NK-92 (cell line): ENCODE results near the gene NR5A1.

ENCODE experiments used
- DNase-seq: peaks from one replicate; lab custom pipeline; 2025; ENCODE audit not compliant: unreplicated experiment; lab: John Stamatoyannopoulos, UW

Gene NR5A1

DNA sequence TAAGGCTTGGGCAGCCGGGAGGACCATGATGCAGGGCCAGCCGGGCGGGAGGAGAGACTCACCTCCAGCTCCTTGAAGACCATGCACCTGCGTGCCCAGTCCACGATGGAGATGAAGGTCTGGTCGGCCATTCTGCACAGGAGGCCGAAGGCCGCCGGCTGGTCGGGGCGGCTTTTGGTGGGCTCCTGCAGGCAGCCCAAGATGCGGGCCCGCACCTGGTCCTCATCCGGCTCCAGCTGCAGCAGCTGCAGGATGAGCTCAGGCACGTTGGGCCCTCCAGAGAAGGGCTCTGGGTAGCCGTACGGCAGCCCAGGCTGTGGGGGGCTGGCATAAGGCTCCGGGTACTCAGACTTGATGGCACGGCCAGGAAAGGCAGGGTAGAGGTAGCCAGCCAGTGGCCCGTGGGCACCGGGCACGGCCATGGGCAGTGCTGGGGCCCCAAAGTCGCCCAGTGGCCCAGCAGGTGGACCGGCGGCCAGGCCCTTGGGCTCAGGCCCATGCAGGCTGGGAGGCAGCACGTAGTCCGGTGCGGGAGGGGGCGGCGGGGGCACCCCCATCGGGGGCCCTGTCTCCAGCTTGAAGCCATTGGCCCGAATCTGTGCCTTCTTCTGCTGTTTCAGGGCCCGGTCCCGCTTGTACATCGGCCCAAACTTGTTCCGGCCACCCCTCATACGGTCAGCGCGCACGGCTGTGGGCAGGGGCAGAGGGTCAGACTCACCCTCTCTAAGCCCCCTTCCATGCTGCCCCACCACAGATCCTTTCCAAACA, 7.0 kb downstream of the NR5A1 start:
- DNase-seq = no peak

DNA sequence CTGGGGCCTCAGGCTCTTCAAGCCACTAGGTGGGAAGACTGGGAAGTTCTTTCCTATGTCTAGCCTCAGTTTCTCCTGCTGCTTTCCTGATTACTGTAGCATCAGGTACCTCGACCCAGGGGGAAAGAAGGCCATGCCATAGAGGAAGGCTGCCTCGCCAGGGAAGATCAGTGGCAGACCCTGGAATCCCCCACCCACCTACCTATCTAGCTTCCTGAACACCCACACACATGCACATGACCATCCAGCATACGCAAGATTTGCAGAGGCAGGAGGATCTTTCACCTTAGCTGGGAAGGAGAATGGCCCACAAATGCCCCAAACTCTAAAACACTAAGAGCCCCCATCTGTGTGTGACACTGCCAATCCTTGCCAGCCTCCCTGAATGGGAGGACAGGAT, 8.0 kb downstream of the NR5A1 start:
- no peak for DNase-seq

DNA sequence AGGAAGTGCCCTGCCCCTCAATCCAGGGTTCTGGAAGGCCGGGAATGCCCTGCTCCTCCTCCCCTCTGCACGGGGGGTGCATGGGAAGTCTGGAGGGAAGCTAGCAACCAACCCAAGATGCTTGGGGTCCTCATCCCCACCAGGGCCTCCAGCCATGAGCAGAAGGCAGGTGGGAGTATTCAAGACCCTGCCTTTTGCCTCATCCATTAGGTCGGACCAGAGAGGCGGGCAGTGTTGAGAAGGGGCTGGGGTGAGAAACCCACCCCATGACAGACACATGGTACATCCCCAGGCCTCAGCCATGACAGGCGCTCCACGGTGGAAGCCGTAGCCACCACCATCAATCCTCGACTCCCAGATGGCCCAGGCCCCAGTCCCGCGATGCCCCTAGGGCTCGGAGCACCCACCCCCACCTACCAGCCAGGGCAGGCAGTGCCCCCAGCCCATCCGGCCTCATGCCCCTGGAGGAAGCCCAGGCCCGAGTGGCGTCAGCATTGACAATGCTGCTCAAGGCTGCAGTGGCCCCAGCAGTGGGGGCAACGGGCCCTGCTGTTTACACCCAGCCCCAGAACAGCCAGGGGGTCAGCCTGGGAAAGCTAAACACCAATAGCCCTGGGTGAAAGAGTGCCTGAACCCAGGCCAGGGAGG, 8.6 kb downstream of the NR5A1 start:
- DNase-seq = no peak

DNA sequence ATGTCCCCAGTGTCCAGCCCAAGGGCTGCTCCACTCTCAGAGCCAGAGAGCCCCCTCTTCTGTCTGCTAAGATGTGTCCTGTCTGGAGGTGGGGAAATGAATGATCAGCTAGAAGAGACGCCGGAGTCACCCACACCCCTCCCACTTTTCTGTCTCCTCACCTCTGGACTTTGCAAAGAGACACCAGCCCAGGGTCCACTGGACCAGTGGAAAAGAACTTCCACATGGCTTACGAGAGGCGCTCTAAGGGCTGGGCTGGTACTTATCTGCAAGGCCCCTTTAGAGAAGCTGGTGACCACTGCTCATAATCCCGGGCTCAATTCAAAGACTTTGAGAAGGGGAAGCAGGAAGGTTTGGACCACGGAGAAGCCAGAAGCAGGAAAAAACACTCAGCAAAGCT, 9.2 kb downstream of the NR5A1 start:
- DNase-seq = no peak

DNA sequence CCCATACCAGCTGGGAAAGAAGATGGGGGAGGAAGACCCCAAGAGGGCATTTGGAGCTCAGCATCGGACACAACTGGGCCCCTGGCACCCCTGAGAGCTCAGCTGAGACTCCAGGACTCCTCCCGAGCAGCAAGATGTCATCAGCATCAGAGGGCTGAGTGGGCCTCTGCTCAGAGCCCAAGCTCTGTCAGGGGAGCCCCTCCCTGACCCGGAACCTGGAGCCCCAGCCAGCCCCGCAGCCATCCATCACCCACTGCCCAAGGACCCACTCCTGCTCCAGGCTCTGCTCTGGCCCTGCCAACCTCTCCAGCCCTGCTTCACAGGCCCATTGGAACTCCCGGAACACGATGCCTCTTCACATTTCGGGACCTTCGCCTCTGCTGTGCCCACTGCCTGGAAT, 9.8 kb downstream of the NR5A1 start:
- no peak for DNase-seq

DNA sequence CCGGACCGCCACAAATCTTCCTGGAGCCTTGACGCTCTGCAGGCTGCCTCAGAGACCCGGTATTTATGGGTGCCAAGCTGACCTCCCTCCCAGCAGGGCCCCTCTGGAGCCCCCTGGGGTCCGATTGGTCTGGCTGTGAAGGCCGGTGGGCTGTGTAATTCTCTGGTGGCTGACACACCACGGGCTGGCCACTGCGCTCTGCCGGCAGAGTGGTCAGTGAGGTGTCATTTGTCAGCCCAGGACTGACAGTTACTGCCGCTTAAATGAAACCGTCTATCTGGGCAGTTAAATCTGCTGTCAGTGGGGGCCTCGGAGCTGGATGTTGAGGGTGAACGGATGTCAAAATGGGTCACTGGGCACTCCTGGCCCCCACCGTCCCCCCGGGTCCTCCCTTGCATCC, 10.7 kb downstream of the NR5A1 start:
- DNase-seq = no peak

DNA sequence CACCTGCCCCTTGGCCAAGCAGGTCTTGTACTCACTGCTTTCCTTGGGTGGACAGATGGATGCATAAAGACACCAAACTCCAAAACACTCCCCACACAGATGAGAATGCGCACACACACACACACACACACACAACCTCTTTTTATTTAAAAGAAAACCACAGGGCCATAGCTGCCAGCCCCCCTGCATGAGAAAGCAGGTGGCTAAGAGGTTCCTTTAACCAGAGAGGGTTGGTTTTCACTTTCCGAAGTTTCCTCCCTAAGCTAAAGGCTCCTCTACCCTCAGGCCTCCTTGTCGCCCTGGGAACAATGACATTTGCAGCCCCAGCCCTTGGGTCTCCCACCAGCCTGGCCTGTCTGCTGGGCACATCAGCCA, 11.1 kb downstream of the NR5A1 start:
- no peak for DNase-seq

DNA sequence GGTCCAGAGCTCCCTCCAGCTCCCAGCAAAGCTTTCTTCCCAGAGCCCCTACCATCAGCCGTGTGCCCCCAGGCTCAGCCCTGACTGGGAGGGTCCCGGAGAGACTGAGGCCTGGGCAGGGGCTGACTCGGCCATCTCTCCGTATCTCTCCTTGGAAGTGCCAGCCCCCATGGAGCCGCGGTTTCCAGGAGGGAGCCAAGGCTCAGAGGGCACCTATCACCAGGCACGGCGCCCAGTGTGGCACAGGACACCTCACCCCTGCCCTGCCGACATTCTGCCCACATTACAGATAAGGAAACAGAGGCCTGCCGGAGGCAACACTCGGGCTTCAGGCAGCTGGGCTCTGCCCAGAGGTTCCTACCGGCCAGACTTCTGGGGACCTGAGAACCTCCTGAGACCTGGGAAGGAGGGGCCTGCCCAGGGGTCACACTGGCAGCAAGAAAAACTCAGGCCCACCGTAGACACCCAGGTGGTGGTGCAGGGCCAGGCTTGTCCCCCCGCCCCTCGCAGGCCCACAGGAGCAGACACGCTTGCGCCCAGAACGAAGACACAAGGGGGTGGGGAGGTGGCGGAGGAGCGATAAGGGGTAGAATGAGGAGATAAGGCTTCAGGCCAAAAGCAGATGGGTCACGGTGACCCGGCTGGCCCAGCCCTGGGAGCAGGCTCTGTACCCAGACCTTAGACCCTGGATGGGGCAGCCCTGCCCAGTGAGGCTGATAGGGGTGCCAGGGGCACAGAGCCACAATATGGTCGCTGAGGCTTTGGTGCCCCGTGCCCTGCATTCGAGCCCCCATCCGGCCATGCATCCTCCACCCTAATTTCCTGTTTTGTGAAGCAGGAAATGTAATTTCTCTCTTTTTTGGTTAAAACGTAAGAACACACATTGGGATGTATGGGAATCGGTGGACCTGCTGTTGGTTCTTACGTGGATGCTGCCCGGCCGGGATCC, 11.8 kb downstream of the NR5A1 start:
- no peak for DNase-seq

DNA sequence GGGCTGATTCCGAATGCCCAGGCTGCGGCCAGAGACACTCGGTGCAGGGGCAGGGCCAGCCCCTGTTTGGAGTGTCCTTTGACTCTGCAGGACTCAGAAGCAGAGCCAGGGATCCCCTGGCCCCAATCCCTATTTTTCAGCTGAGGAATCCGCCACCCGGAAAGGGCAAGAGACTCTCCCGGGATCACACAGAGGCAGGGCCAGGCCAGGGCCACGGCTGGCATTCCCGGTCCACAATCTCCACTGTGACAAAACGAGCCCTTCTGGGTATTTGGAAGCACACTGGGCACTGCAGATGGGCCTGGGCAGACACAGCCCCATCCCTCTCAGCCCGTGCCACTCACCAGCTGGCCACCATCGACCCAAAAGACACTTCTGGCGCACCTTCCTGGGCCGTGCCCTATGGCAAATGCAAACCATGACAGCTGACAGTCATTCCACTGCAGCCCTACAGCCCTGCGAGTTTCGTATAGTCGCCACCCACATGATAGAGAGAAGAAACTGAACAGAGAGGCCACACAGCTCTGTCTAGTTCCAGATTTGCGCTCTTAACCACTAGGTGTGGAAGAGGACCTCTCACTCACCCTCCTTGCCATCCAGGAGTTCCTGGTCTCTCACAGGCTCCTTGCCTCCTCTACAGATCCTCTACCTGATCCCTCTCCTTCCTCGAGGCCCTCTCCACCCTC, 13.3 kb downstream of the NR5A1 start:
- DNase-seq = no peak

DNA sequence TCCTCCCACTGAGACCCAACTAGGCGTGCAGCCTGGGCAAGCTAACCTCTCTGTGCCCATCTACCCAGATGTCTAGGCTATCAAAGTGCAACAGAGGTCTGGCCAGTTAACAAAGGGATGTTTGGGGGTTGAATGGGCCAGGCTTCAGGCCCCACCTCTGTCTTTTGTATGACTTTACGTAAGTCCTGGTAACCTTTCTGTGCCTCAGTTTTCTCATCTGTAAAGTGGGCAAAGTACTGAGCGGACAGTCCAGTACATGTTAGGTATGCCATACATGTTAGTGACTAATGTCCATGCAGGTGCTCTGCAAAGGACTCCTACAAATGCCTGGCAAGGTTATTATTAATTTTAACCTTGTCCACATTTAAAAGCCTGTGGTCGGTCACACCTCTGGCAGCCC, 14.0 kb downstream of the NR5A1 start:
- no peak for DNase-seq

DNA sequence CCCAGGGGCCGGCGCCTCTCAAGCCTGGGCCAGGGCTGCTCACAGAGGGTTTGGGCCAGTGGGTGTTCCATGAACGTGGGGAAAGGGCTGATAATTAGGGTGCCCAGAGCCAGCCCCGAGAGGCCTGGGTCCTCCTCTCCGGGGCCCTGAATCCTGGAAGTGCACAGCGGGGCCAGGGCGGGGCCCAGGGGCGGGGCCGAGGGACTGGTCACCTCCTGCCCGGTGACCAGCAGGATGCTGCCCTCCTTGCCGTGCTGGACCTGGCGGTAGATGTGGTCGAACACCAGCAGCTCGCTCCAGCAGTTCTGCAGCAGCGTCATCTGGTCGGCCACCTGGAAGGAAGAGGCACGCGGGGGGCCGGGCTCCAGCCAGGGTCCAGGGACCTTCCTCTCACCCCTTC, 14.4 kb downstream of the NR5A1 start:
- DNase-seq = no peak

DNA sequence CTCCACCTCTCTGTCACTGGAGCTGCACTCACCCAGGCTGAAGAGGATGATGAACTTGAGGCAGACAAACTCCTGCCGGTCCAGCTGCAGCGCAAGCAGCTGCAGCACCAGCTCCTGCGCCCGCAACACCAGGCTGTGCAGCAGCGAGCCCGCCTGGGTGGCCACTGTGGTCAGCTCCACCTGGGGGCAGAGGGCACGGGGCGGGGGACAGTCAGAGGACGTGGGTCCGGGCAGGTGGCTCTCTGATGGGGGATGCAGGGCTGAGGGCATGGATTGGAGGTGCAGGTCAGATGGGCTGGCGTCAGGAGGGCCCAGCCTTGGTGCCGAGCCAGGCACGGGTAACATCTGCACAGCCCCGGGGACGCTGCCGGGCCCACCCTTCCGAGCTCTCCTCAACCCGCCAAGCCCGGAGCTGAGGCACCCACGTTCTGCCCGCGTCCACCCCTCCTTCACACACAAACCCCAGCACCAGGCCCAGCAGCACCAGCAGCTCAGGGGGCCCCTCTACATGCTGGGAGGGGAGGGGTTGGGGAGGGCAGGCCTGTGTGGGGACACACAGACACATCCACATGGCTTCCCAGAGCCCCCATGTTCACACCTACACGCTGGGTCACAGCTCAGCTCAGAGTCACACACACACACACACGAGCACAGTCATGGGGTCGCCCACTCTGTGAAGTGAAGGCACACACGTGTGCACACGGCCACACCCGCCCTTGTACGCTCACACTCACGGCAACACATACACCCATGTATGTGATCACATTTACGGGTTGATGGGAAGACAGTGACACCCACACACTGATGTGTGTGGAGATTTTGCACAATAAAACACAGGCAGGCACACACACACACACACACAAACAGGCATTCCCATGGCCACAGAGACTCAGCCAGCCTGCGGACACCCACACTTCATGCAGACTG, 15.9 kb downstream of the NR5A1 start:
- no peak for DNase-seq

DNA sequence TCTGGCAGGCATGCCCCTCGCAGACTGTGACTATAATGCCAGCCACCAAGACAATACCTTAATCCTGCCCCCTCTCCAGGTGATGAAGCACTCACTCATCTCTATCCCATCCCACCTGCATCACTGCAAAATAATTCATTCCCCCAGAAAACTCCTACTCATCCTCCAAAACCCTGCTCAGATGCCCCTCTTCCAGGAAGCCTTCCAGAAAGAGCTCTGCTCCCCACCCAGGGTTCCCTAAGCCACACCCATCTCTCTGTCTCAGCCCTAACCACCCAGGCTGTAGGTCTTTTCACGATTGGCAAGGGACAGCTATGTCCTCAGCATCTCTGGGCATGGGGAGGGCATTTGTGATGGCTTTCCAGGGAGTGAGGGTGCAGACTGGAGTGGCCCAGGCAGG, 17.2 kb downstream of the NR5A1 start:
- DNase-seq = no peak

DNA sequence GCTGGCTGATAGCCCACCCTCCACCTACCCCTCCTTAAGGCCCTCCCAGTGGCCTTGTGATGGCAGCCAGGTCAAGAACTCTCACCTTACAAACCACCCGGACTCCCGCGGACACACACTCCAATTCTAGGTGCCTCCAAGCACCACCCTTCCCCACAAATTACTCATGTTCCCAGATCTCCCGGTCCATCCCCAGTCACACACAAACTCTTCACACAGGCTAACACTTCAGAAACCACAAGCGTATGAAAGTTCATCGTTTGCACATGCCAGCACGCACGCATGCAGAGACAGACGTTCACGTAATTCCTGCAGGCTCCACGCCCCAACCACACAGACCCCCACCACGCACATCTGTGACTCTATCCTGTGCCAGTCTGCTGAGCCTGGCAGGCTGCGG, 18.0 kb downstream of the NR5A1 start:
- no peak for DNase-seq

DNA sequence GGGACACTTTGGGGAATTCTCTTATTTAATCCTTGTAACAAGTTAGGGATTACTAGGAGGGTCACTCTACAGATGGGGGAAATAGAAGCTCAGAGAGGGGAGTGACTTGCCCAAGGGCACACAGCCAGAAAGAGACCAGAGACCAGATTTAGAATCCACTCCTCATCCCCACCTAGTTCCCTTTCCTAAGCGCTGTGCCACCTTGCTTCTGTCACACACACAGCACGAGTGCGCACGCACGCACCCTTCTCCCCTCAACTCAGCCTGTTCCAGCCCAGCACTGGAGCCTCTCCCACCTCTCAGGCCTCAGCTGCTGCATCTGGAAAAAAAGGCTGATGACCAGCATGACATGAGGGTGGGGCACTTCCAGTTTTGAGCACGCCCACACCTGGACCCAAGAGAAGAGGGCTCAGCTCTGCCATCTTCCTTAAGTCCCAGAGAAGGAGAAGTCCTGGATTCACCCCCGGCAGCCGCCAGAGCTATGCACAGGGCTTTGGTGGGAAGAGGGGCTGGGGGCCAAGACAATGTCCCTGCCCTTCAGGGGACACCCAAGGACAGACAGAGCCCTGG, 18.5 kb downstream of the NR5A1 start:
- DNase-seq = no peak

DNA sequence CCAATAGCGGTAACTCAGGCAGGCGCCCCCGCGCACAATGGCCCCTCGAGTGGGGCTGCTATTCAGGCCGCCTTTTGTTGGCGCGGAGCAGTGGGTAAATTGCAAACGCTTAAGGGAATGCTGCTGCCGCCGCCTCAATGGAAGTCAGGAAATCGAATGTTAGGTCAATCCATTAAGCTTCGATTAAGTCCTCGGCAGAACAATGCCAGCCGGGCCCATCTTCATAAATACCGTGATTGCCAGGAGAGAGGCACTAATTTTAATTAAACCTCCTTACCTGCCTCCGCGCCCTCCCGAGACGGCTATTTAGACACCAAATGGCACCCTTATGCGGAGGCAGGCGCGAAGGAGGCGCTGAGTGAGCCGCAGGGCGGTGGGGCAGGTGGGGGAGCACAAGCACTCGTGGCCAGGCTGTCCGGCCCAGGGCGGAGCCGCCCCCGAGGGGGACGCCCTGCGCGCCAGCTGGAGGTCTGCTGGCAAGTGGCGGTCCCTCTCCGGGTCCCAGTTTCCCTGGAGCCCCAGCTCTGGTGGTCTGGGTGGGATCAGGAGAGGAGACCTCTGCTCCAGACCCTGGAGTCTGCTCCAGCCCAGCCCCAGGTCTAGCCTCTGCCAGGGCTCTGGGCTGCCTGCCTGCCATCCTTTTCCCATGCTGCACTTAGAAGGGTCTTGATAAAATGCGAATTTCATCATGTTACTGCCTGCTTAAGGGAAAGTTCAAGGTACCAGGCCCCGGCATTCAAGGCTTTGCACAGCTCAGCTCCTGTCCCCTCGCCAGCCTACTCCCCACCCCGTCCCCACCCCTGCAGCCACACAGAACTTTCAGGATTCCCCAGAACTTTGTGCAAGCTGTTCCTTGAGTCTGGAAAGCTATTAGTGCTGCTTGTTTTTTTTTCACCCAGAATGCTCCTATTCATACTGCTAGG, 19.7 kb downstream of the NR5A1 start:
- no peak for DNase-seq

DNA sequence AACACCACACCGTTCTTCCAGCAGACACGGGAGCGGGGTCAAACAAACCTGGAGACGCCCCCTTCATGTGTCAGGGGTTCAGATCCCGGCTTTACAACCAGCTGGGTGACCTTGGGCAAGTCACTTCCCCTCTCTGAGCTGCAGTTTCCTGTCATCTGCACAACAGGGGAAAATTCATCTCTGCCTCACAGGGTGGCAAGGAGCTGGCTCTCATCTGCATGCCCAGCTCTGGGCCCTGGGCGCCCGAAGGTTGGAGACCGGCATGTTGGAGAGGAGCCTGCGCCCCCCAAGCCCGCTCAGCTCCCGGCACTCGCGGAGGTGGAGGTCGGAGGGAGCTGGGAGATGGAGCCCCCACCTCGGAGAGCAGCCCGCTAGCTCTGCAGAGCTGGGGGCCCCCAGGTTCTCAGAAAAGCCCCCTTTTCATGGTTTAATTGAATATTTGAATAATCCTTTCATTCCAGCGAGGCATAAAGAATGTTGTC, 20.4 kb downstream of the NR5A1 start:
- DNase-seq = no peak

DNA sequence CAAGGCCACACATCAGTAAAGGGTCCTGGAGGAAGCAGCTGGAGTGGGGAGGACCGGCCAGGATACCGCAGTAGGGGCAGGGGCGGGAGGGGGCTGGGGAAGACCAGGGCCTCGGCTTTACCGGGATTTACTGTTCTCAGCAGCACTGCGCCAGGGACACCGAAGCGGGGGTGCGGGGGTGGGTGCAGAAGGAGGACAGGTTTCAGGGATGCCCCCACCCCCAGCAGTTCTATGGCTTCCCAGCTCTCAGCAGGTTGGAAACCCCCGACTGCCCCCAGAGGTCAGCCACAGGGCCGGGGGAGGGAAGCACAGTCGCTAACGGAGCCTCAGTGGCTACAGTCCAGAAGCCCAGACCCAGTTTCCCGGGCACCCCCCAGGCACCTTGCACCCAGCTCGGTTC, 21.3 kb downstream of the NR5A1 start:
- DNase-seq = no peak

DNA sequence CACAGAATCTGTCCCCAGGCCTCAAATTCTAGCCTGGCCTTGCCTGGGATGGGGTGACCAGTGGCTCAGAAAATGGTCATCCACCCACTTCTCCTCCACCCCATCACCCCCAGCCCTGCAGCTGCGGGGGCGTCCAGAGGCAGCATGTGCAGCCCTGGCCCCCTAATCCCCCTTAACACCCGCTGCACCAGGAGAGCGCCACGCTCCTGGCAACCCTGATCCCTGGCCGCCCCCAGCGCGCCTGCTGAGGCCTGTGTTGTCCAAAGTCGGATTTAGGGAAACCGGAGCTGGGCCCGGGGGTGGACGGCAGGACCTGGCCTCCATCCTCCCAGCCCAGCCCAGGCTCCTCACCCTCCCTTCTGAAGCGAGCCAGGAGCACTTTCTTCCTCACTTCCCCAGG, 22.0 kb downstream of the NR5A1 start:
- DNase-seq = no peak
